IMR-90 (cell line): Measurements from ENCODE around the gene MGA. TPM values are rescaled to one million over a fixed set of nuclear protein-coding genes. Genes with fewer than 3 reads are reported as not detected.

Experiments
- ATAC-seq: fragments of 200-7000 bp; cut with Tn5 transposase; 2 replicates; pipeline ENCODE4 v1.9.1; 2020; ENCODE audit warnings: low read depth, mild to moderate bottlenecking, moderate library complexity
- BruUV-seq: library from RNA; stranded (reverse); fragments of 400-500 nt; replicated peaks from 2 replicates; lab custom pipeline; 2021; lab: Mats Ljungman, UMichigan
- CTCF ChIA-PET: fragments of 300-600 bp; formaldehyde crosslinking; extraction: SDS; loops from one replicate; lab custom pipeline; 2021; ENCODE audit warnings: antibody characterized with exemption; lab: Yijun Ruan, JAX
- POLR2A ChIA-PET: fragments of 300-600 bp; sonication (Branson Sonifier 250); formaldehyde crosslinking; loops from one replicate; lab custom pipeline; 2022; ENCODE audit warnings: antibody characterized with exemption; ENCODE audit not compliant: unreplicated experiment; lab: Charles Lee
- DNase-seq: peaks from one replicate; pipeline ENCODE4 v3.0.0; 2013
- H2AFZ ChIP-seq: replicated peaks from 2 replicates; pipeline ENCODE3; 2013; ENCODE audit warnings: low read length, mild to moderate bottlenecking; ENCODE audit not compliant: poor library complexity
- H2AK5ac ChIP-seq: 2 replicates; pipeline ENCODE4 v1.6.1; 2013; ENCODE audit warnings: low read depth, low read length, inconsistent platforms
- H2AK9ac ChIP-seq: replicated peaks from 2 replicates; pipeline ENCODE3; 2013; ENCODE audit warnings: mild to moderate bottlenecking, low read depth, low read length, moderate library complexity; ENCODE audit not compliant: poor library complexity
- H2BK120ac ChIP-seq: 2 replicates; pipeline ENCODE4 v1.6.1; 2013; ENCODE audit warnings: low read depth, low read length, inconsistent platforms
- H2BK15ac ChIP-seq: 3 replicates; pipeline ENCODE4 v1.6.1; 2013; ENCODE audit warnings: low read depth, low read length, inconsistent platforms
- H2BK20ac ChIP-seq: 2 replicates; pipeline ENCODE4 v1.6.1; 2013; ENCODE audit warnings: low read depth, mild to moderate bottlenecking, inconsistent platforms, low read length, moderate library complexity
- H2BK5ac ChIP-seq: 2 replicates; pipeline ENCODE4 v1.6.1; 2013; ENCODE audit warnings: mild to moderate bottlenecking, low read depth, low read length, inconsistent platforms; ENCODE audit not compliant: poor library complexity, severe bottlenecking
- H3K14ac ChIP-seq: replicated peaks from 2 replicates; pipeline ENCODE4 v1.6.1; 2013; ENCODE audit warnings: low read depth, low read length, inconsistent platforms
- H3K18ac ChIP-seq: 2 replicates; pipeline ENCODE4 v1.6.1; 2013; ENCODE audit warnings: low read depth, low read length, control low read depth
- H3K23ac ChIP-seq: 2 replicates; pipeline ENCODE4 v1.6.1; 2013; ENCODE audit warnings: low read depth, low read length, inconsistent platforms
- H3K27ac ChIP-seq: 2 replicates; pipeline ENCODE4 v1.5.1; 2013; ENCODE audit warnings: mild to moderate bottlenecking, control low read depth, low read length; ENCODE audit not compliant: insufficient read depth
- H3K27me3 ChIP-seq: 2 replicates; pipeline ENCODE4 v1.6.1; 2013; ENCODE audit warnings: low read length; ENCODE audit not compliant: control insufficient read depth, insufficient read depth
- H3K36me3 ChIP-seq: 2 replicates; pipeline ENCODE4 v1.6.1; 2013; ENCODE audit warnings: low read length, mixed read lengths; ENCODE audit not compliant: control insufficient read depth, insufficient read depth
- H3K4ac ChIP-seq: 2 replicates; pipeline ENCODE4 v1.6.1; 2013; ENCODE audit warnings: low read depth, low read length, inconsistent platforms
- H3K4me1 ChIP-seq: 2 replicates; pipeline ENCODE4 v1.6.1; 2013; ENCODE audit warnings: low read length, mixed read lengths; ENCODE audit not compliant: control insufficient read depth, insufficient read depth
- H3K4me2 ChIP-seq: 2 replicates; pipeline ENCODE4 v1.6.1; 2013; ENCODE audit warnings: low read depth, mild to moderate bottlenecking, control low read depth, low read length, moderate library complexity
- H3K4me3 ChIP-seq: 2 replicates; pipeline ENCODE4 v1.5.1; 2013; ENCODE audit warnings: low read depth, mild to moderate bottlenecking, control low read depth, low read length, moderate library complexity; ENCODE audit not compliant: insufficient read depth
- H3K56ac ChIP-seq: 2 replicates; pipeline ENCODE4 v1.6.1; 2013; ENCODE audit warnings: low read length, inconsistent platforms; ENCODE audit not compliant: insufficient read depth; ENCODE audit errors: extremely low read depth
- H3K79me1 ChIP-seq, 2 experiments: 2 replicates each; pipeline ENCODE4 v1.6.1; 2013; ENCODE audit warnings: low read length in 2 of 2, inconsistent platforms in 1 of 2, low read depth in 1 of 2
- H3K9ac ChIP-seq: 2 replicates; pipeline ENCODE4 v1.6.1; 2013; ENCODE audit warnings: low read depth, low read length, control low read depth
- H3K9me1 ChIP-seq: 2 replicates; pipeline ENCODE4 v1.6.1; 2013; ENCODE audit warnings: low read length, inconsistent platforms; ENCODE audit not compliant: insufficient read depth
- H3K9me3 ChIP-seq: 2 replicates; pipeline ENCODE4 v1.6.1; 2013; ENCODE audit warnings: low read length; ENCODE audit not compliant: control insufficient read depth, insufficient read depth
- H4K20me1 ChIP-seq: 2 replicates; pipeline ENCODE4 v1.6.1; 2013; ENCODE audit warnings: low read length, inconsistent platforms; ENCODE audit not compliant: insufficient read depth
- H4K5ac ChIP-seq: 2 replicates; pipeline ENCODE4 v1.6.1; 2013; ENCODE audit warnings: mild to moderate bottlenecking, low read depth, low read length, control low read depth
- H4K8ac ChIP-seq, 2 experiments: 2 replicates each; pipeline ENCODE4 v1.6.1; 2013; ENCODE audit warnings: low read depth in 2 of 2, low read length in 2 of 2, control low read depth in 1 of 2, inconsistent platforms in 1 of 2
- H4K91ac ChIP-seq: 2 replicates; pipeline ENCODE4 v1.6.1; 2013; ENCODE audit warnings: low read depth, low read length, inconsistent platforms; ENCODE audit not compliant: insufficient read depth
- MAFK ChIP-seq: IDR thresholded peaks from 2 replicates; pipeline ENCODE4 v1.6.1; 2012; ENCODE audit warnings: low read depth, low read length, improper control_type of control experiment
- RFX5 ChIP-seq: IDR thresholded peaks from 2 replicates; pipeline ENCODE4 v1.8.0; 2012; ENCODE audit warnings: low read depth, mild to moderate bottlenecking, low read length, moderate library complexity
- WGBS, 2 experiments: methylation state at CpG; one replicate each; pipeline versions ENCODE4 v1.1.5 to v1.1.7; 2013; ENCODE audit warnings: missing lambda C conversion rate in 2 of 2; ENCODE audit not compliant: insufficient read length in 1 of 2; ENCODE audit errors: extremely low coverage in 2 of 2; 5-methylcytosine and 5-hydroxymethylcytosine counted together
- dilution Hi-C: fragments of 300-500 bp; cut with HindIII; formaldehyde crosslinking; loops from one replicate; pipeline ENCODE4 v1.14.3; 2018; ENCODE audit warnings: low sequenced_read_pairs; ENCODE audit not compliant: unreplicated experiment
- in situ Hi-C: fragments of 300-500 bp; cut with MboI; formaldehyde crosslinking; loops from 3 replicates; pipeline ENCODE4 v1.14.3; 2019; ENCODE audit warnings: low sequenced_read_pairs, inconsistent platforms, mixed read lengths
- intact Hi-C: fragments of 100-400 bp; cut with micrococcal nuclease; formaldehyde crosslinking; loops from 2 replicates; pipeline ENCODE4 v1.10.0; 2022
- polyA plus RNA-seq, 3 experiments: library from polyadenylated mRNA; depleted of rRNA; stranded (reverse); fragments of >200 nt; gene quantifications; 2 replicates each; pipeline ENCODE4 v1.2.3, GENCODE V29; 2012; ENCODE audit warnings: low replicate concordance in 1 of 3
- total RNA-seq: library from RNA; depleted of rRNA; stranded (reverse); fragments of >200 nt; gene quantifications from 2 replicates; pipeline ENCODE4 v1.2.3, GENCODE V29; 2012

Gene MGA
- total and polyA plus RNA-seq, 2 of the 4 experiments (the other 2 are of a cell fraction), result 3.2 to 38.0 TPM

- Histone ChIP-seq H3K4ac (peak overlapping the region; percentile 71), H2AK9ac (peak overlapping the region; percentile 3), H2BK15ac (peak overlapping the region; percentile 3; the same call in 1 of the 3 replicates), H3K14ac (peak overlapping the region; percentile 94), H3K9ac (peak overlapping the region; percentile 19; the same call in 1 of the 2 replicates), H3K4me1 (peaks cover 21% of the 10 kb centered on the region), H2BK120ac (peak overlapping the region; percentile 58; the same call in 1 of the 2 replicates), H2BK20ac (no peak overlapping the region; the same call in 1 of the 2 replicates), H4K20me1 (no peaks in the 10 kb centered on the region), H3K27me3 (no peaks in the 10 kb centered on the region), H3K56ac (no peak overlapping the region), H4K5ac (peak overlapping the region; percentile 57; the same call in 1 of the 2 replicates), H3K36me3 (peaks cover 10% of the 10 kb centered on the region), H2AFZ (peak overlapping the region; percentile 51), H3K4me3 (no peak overlapping the region), H2BK5ac (peak overlapping the region; percentile 4), H3K27ac (peak overlapping the region; percentile 0; the same call in 1 of the 2 replicates), H4K91ac (0 out of 2 replicates have a peak overlapping the region, but pooled peaks have one; percentile 28), H3K4me2 (peak overlapping the region; percentile 56), H3K79me1 (peaks cover 47 to 85% of the 10 kb centered on the region in 2 experiments), H3K9me1 (peaks cover 40% of the 10 kb centered on the region), H2AK5ac (peak overlapping the region; percentile 70; the same call in 1 of the 2 replicates), H4K8ac (peak overlapping the region; percentile 34 to 86), H3K18ac (no peak overlapping the region), H3K9me3 (no peaks in the 10 kb centered on the region), H3K23ac (peak overlapping the region; percentile 87)
- DNase-seq (peak; percentile 68), ATAC-seq (peak; percentile 73)
- ChIA-PET CTCF (interaction anchor here (0.9 kb wide), 1 partner anchor 22 kb away, joined by 4 read pairs; the partner anchor contains the start of gene MAPKBP1), POLR2A (interaction anchor here (1.0 kb wide), 1 partner anchor 22 kb away, joined by 3 read pairs; the partner anchor contains the start of gene MAPKBP1)
- TF ChIP-seq RFX5 (no peak), MAFK (peak; percentile 90)
- in situ Hi-C loops, result no loop called here
- no TSS peak for BruUV-seq
- WGBS, 2 experiments, result 72% methylated on average over 7 of the region's 10 CpGs; no CpG with 5 or more reads in 1 of the 2 experiments
- intact Hi-C loops, result loop anchor here (1.0 kb wide), 1 partner anchor 22 kb away; the partner anchor contains the start of gene MAPKBP1
- dilution Hi-C loops, result no loop called here
Measured at GRCh38 chr15:41795996-41796856, 136.0 kb downstream of the MGA start.
